ENCODE measurements around the gene MAN1C1.

Gene MAN1C1

DNA sequence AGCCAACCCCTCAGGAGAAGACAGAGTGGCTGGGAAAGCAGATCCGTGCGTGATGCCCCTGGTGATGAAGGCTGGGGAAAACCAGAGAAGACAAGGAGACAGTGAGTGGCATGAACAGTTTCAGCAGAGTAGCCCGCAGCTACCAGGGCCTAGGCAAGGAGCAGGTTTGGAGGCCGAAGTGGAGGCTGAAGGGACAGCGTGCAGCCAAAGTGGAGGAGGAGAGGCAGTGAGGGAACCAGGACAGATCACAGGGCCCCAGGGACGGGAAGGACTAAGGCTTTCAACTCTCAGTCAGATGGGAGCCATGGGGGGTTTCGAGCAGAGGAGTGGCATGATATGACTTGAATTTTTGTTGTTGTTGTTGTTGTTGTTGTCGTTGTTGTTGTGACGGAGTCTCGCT is 123.5 kb downstream of the MAN1C1 start:
- no peak for DNase-seq (ENCODE audit: low read depth)

DNA sequence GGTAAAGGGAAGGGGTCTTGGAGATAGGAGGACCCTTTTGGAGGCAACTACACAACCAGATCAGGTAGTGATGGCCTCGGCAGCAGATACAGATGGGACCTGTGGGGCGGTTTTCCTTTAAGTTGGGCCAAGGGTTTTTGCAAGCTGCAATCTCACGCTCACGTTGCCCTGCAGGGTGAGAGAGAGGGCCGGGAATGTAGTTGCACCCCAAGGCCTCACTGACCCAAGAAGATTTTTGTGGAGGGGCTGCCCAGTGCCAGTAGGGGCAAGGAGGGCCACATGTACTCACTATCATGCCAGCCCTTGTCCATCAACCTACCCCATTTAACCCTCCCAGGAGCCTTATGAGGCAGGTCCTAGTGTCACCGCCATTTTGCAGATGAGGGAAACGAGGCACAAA is 125.7 kb downstream of the MAN1C1 start:
- no peak for DNase-seq (ENCODE audit: low read depth)

DNA sequence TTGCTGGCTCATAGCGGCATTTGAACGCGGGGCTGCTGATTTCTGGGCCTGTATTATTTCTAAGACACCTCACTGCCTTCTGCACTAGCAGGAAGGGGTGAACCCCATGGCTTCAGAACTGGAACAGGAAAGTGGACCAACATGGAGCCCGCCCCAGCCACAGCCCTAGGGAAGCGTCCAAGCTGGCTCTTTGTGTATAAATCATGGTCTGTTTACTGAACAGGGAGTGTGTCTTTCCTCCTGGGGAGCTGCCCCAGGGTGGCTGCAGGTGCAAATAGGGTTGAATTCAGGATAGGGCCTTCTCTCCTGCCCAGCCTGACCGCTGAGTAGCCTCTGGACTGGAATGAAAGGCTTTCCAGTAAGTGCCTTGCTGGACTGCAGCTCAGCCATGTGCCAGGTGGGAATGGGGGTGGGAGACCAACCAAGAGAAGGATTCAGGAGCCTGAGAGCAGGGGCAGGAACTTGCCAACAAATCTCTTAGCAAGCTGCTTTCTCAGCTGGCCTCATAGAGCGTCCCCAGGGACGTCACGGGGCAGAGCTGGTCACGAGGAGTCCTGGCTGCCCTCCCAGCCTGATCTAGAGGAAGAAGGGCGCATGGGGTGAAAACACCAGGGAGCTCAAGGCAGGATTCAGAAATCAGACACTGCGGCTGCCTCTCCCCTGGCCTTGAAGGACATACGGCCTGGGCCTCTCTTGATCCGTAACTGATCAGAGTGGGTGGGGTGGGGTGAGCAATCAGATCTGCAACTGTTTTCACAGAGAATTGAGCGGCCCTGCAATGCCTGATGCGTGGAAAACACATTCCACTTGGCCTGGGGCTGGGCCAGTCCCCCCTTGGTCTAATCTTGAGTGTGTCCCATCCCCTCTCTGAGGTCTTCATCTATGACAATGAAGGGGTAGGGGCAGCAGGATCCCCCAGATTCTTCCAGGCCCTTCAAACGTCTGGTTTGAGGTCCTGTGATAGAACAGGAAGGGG is 126.9 kb downstream of the MAN1C1 start:
- no peak for DNase-seq (ENCODE audit: low read depth)

DNA sequence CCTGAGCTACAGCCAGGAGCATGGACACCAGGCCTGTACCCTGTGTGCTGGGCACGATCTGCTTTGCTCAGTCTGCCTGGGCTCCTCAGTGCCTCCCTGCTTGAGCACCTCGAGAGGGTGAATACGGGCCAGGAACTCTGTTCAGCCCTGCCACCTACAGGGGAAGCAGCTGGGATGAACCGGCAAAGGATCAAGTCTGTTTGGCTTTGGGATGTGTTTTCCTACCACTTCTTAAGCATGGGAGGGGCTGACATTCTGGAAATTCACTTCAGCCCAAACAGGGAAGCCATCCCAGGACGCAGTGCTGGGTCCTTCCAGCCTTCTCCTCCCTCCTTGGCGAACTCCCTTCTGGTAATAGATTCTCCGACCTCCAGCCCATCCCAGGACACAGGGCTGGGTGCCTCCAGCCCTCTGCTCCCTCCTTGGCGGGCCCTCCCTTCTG is 127.6 kb downstream of the MAN1C1 start:
- no peak for DNase-seq (ENCODE audit: low read depth)

DNA sequence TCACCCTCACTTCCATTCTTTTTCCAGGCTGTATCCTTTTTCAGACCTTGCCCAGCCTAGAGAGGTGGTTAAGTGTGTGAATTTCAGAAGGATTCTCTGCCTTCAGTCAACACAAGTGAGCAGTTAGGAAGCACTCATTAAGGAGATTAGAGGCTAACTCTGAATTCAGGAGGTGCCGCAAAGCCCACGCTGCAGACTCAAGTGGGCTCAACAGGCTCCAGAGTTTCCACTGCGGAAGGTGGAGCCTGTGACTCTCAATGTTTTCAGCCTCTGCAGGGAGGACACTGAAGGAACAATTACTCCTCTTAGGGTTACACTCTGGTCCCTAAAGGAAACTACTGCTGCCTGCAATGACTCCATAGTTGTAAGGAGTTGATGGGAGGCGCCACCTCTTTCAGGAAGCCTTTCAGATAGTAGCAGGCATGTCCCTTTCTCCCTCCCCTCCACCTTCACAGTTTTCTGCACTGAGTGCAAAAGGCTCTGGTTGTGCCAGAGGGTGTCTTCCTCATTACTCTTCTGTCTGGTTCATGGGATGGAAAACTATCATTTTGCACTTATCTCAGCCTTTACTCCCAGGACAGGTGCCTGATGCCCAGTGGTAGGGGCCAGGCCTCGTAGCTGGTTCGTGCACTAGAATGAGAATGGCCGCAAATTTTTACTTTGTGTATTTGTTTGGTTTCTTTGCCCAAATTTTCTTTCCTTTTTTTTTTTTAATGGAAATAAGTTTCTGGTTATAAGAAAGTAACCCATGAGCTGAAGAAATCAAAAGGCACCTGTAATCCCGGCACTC is 128.2 kb downstream of the MAN1C1 start:
- DNase-seq (ENCODE audit: low read depth): no peak

DNA sequence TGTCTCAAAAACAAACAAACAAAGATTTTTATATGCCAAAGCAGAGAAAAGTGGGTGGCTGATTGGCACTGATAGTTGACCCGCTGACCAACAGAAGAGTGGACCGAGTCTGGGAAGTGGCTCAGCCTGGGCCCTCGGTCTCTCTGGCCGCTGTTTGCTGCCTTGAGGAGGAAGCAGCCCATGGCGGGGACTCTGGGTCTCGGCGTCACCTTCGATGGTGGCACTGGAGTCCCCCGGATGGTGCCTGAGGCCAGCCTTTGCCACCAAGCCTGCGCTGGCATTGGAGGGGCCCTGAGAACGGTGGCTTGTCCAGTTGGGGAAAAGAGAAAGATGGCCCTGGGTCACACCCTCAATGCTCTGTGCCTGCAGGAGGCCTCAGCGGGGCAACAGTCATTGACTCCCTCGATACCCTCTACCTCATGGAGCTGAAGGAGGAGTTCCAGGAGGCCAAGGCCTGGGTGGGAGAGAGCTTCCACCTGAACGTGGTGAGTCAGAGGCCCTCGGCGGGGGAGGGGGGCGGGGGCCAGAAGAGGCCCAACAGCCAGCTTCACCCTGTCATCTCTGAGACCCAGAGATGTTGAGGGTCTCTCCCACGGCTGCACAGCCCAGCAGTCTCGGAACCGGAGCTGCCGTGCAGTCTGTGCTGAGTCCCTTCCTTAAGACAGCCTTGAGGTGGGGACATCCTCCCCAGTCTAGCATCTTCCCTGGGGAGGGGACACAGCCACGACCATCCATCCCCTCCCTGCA is 129.9 kb downstream of the MAN1C1 start:
- no peak for DNase-seq (ENCODE audit: low read depth)

DNA sequence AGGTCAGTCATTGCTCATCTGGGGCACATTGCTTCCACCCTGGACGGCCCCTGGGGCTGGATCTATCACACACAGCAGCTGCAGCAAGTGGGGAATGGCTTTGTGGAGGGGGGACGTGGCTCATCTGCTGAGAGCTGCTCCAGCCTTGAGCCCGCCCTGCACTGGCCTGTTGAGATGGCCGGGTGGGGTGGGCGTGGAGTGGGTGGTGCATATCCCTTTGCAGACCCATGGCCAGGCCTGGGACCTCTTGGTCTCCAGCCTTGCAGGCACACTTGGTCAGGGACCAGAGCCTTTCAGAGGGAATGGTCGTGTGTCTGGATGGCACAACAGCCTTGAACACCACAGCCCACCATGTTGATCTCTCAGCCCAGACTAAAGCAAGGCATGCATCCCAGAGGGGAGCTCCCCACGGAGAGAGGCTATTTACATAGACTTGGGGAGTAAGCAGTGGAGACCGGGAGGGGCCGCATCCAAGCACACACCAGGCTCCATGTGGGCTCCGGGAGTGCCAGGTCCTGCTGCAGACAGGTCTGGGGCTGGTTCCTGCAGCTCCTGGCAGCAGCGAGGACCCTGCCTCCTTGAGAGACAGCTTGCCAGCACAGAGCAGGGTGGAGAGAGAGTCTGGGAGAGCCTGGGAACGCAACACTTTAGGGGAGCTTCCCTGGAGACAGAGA is 130.6 kb downstream of the MAN1C1 start:
- DNase-seq (ENCODE audit: low read depth): no peak

DNA sequence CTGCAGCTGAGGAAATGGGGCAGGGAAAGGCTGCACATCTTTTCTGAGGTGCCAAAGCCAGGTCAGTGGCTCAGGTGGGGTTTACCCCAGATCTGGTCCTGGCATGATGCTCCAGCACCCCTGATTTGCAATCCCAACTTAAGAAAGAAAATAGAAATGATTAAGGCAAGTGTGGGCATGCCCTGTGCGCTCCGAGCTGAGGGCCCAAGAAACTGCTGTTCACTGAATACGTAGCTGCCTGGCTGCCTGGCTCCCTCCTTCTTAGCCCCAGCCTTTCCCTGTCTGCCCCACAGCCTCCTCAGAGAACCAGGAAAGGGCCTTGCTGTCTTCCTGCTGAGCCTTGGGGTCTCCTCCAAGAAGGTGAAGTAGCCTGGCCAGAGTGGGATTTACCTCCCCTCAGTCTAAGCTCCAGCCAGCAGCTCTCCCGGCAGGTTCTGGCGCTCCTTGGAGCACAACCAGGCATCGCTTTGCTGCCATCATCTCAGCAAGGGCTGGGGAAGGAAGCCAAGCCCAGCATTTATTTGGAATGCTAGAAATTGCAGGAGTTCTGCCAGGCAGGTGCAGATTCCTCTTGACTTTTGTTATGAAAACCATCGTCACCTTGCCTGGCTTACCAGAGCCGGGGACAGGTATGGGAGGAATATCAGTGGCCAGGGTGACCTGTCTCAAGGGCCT is 132.1 kb downstream of the MAN1C1 start:
- no peak for DNase-seq (ENCODE audit: low read depth)

DNA sequence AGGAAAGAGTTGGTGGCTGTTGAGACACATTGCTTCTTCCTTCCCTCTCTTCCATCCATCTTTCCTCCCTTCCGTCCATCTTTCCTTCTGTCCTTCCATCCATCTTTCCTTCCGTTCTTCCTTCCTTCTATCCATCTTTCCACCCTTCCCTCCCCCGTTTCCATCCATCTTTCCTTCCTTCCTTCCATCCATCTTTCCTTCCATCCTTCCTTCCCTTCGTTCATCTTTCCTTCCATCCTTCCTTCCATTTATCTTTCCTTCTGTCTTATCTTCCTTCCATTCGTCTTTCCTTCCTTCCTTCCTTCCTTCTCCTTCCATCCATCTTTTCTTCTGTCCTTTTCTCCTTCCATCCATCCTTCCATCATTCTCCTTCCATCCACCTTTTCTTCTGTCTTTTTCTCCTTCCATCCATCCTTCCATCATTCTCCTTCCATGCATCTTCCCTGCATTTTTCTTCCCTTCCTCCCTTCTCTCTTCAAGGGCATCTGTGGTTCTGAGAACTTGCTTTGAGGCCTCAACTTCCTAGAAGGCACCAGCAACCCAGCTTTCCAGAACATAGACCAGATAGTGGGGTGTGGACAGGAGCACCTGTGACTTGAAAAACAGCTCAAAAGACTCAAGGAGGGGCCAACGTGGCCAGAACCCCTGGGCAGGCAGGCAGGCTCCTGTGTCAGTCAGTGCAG is 134.5 kb downstream of the MAN1C1 start:
- no peak for DNase-seq (ENCODE audit: low read depth)

DNA sequence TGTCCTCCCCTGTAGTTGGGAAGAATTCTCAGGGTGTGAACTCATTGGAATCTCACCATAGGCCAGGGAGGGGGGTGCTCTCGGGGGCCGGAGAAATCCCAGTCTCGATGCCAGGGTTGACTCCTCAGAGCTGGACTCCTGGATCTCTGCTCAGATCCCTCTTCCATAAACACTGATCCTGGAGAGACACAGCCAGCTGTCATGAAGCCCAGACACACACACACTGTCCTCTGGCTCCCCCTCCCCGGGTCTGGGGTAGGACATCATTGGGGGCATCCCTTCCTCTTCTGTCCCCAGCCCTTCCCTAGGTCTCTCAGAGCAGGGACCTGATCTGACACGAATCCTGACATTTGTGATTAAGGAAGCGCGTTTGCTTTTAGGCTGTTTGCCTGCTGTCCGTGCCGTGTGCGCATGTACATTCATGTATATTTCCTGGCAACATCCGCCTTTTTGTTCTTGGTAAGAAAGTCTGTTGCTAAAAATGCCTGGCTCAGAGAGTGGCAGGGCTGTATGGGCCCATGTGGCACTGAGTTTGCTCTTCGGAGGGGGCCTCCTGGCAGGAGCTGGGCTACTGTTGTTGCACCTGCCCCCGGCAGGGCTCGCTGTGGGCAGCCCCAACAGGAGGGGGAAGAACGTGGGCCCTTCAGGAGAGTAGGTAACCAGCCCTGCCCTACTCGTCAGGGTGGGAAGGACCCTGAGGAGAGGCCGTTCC is 138.0 kb downstream of the MAN1C1 start:
- no peak for DNase-seq (ENCODE audit: low read depth)

DNA sequence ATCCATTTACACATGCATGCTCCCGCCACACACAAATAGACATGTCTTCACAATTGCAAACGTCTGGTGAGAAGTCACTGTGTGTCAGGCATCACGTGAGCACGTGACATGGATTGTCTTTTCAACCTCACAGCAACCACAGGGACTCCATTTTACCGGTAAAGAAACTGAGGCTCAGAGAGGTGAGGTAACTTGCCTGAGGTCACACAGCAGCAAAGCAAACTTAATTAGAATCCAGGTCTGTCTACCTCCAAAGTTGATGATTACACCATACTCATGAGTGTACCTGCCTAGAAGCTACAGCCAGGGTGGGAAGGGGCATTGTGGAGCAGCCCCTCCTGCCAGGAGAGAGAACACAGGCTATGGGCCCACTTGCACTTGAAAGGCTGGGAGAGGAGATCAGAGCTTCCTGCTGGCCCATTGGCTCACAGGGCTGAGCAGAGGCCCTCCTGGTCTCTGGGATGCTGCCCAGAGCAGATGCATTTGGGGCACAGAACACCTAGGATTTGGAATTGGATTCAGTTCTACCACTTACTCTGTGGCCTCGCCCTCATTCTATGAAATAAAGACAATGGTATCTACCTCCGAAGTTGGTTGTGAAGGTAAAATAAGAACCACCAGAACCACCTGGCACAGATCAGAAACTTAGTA is 139.0 kb downstream of the MAN1C1 start:
- no peak for DNase-seq (ENCODE audit: low read depth)

DNA sequence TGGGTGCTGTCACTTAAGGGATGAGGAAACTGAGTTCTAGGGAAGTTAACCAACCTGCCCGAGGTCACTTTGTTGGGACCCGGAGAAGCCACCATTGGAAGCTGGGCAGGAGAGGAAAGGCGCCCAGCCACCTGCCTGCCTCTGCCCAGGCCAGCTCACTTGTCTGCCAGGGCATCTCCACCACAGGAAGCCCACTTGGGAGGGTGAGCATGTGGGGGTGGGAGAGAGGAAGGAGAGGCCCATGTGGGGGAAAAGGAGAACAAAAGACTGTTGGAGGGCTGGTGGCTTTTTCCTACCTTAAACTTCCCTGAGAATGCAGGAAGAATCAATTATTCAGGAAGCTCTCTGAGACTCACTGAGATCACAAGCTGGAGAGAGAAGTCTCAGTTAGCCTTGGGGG is 139.6 kb downstream of the MAN1C1 start:
- no peak for DNase-seq (ENCODE audit: low read depth)

DNA sequence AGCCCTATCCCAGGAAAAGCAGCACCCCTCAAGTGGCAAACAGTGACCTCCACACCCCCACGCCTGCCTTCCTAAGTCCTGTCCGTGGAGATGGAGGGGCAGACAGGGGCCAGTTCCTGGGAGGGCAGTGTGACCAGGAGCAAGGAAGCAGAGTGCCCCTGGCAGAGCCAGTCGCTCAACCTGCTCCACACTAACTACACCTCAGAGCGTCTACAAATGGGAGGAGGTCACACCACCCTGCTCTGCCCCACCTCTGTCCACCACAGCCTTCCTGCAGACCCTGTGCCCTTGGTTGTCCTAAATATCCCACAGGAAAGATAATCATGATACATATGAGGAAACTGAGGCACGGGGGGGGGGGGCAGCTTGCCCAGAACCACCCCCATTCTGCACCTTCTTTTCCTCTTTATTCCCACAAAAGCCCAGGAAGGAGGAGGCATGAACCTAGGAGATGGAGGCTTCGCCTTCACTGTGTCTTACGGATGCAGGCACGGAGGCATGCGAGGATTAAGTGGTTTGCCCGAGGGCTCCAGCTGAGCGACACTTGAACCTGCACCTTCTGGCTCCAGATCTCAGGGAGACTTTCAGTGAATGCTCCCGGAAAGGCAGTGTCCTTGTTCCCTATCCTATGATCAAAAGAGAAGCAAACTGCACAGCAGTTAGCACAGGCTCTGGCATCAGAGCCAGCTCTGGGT is 140.7 kb downstream of the MAN1C1 start:
- DNase-seq (ENCODE audit: low read depth): no peak

DNA sequence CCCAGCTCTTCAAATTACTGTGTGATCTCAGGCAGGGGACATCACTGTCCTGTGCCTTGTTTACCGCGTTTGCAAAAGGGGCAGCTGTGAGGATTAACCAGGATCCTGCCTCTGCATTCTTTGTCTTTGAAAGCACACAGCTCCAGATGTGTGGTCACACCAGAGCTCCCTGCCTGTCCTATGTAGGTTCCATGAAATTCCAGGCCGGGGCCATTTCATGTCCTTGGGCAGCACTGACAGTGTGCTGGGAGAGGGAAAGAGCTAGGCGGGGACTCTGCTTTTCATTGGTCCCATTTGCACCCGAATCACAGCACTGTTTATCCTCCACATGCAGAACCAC is 141.2 kb downstream of the MAN1C1 start:
- no peak for DNase-seq (ENCODE audit: low read depth)

DNA sequence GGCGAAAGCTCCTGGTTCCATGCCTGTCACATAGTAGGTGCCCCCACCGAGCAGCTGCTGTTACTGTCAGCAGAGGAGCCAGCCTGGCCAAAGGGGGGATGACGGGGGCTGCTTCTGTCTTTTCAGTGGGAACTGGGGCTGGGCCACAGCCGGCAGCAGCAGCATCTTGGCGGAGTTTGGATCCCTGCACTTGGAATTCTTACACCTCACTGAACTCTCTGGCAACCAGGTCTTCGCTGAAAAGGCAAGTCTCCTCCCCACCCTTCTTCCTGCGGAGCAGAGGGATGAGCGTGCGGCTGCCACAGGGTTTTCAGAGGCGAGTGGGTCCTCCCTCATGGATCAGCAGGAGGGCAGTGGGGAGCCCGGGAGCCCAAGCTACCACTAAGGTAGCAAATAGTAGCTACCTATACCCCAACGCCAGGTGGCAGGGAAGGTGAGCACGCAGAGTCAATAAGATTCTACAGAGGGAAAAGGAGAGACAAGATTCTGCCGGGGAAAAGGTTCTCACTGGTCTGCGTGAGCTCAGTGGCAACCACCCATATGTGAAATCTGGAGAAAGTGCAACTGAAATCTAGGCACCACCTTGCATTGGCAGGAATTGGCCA is 142.0 kb downstream of the MAN1C1 start:
- DNase-seq (ENCODE audit: low read depth): no peak

DNA sequence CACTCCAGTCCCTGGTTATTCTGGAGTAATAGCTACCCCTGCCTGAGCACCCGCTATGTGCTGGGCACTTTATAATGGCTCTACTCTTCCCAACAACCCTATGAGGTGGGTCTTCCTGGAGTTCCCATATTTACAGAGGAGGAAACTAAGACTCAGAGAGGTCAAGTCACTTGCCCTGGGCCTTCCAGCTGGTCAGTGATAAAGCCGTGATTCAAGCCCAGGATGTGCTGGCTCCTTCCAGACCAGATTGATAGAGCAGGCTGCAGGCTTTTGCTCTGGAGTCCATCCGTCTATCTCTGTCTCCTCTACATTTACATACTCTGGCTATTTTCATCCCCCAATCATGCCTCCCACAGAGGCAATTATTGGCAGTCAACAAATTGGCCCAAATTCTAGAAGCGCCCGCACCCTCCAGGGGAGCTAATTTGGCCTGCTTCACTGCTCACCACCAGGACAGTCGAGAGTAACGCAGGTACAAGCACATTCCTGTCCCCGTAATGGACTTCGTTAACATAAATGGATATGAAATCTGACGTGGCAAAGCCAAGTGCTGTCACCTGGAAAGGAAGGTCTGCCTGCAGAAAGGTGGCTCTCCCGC is 143.6 kb downstream of the MAN1C1 start:
- no peak for DNase-seq (ENCODE audit: low read depth)

DNA sequence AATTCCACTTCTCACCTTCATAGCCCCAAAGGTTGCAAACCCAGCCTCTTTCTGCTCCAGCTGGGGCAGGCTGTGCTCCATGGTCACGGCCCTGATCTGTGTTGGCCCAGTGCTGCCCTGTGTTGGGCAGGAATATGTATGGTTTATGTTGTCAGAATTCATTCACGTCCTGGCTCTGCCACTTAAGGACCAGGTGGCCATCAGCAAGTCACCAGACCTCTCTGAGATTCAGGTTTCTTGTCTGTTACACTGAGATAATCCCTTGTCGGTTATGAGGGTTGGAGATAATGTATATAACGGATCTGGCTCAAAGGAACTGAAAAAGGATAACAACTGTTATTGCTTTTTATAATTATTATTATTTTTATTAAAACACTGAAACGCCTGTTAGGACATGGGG is 144.3 kb downstream of the MAN1C1 start:
- no peak for DNase-seq (ENCODE audit: low read depth)

DNA sequence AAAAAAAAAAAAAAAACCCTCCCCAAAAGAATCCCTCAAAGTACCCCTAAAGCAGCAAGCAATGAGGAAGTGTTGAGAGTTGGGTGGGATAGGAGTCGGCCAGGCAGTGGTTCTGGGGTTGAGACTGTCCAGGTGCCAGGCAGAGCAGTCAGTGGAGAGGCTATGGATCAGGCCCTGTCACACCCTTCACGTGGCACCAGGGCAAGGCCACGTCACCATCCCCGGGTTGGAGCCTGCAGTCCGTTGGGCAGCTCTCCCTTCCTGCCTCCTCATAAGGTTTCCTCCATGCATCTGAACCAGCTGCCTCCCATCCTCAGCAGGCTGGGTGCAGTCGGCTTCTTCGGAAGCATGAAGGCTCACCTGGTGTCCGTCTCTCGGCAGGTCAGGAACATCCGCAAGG is 146.9 kb downstream of the MAN1C1 start:
- no peak for DNase-seq (ENCODE audit: low read depth)
